Spleen (tissue), 7 donors: ENCODE data around the gene OR8B4.

Experiments
- CTCF ChIP-seq, 11 experiments: fragments of 200-600 bp in 7 of 11; fragments of 450-650 bp in 4 of 11; sonication (generic) in 4 of 11; IDR thresholded peaks in 8 of 11; conservative IDR thresholded peaks in 3 of 11; 1 replicate in 7 of 11; 2 replicates in 4 of 11; pipeline versions ENCODE4 v1.4.0 to v1.8.0; 2016 to 2021; ENCODE audit warnings: antibody characterized with exemption in 11 of 11, inconsistent platforms in 4 of 11, mild to moderate bottlenecking in 1 of 11
- POLR2A ChIP-seq, 3 donors: fragments of 450-650 bp; IDR thresholded peaks; one replicate each; pipeline ENCODE4 v1.5.1; 2017; ENCODE audit warnings: antibody characterized with exemption in 3 of 3, mild to moderate bottlenecking in 1 of 3
- POLR2AphosphoS5 ChIP-seq, 3 donors: sonication (generic); formaldehyde crosslinking; IDR thresholded peaks; one replicate each; pipeline ENCODE4 v1.5.1; 2017; ENCODE audit warnings: antibody characterized with exemption in 3 of 3
- donor health status: DM: no; HTN: no; CAD: no; lungs with moderate emphysema.
- donor health status: DM: no; HTN: no; CAD: no.
- donor health status: DM: no; HTN: no; CAD: no.

- TF ChIP-seq CTCF (IDR thresholded peaks at IDR 0.05 in 8 of 11, conservative IDR thresholded peaks at IDR 0.05 in 3 of 11) = no peak
- no peak for TF ChIP-seq POLR2AphosphoS5 (IDR thresholded peaks at IDR 0.05)
- TF ChIP-seq POLR2A (IDR thresholded peaks at IDR 0.05) = no peak
Observed at GRCh38 chr11:124470561-124471227, 46.0 kb upstream of the OR8B4 start.
